Measurements from ENCODE around the gene TRIM26. TPM values are rescaled to one million over a fixed set of nuclear protein-coding genes. Genes with fewer than 3 reads are reported as not detected.

TRIM26 gene
- total and polyA plus RNA-seq, 2 of the 13 experiments (the other 11 are each of a cell fraction or from before 2014, with no cell fraction given) = 27.1 to 38.7 TPM

DNA sequence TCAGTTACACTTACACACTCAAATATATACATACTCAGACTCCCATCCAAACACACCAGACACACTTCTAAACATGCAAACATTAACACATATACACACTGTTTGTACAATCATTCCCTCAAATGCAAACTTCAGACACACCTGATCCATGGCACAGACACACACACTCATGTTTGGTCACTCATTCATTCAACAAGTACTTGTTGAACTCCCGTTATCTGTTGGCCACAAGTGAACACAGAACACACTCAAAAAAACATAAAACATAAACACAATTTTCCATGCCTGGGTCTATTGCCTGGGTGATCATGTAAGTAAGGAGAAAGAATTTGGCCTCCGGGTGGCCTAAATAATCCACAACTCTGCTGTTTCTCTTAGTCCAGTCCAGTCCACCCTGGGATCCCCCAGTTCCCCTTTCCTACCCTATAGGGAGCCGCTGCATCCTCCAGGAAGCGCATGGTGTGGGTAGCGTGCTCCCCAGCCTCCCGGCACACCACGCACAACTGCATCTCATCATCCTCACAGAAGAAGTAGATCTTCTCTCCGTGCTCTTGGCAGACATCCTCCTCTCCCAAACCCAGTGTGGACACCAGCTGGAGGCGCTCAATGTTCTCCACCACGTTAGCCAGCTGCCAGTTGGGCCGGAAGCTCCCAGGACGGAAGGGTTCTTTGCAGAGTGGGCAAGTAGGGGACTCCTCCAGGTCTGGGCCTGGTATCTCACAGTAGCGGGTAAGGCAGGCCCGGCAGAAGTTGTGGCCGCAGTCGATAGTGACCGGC is 53.0 kb downstream of the TRIM26 start:
- Histone ChIP-seq H3K9ac (ENCODE audit: insufficient read depth, low read depth, low read length) (no peak overlapping the region), H3K9me3 (ENCODE audit: low read length) (no peaks in the 10 kb centered on the region), H2AFZ (ENCODE audit: low read length) (no peak overlapping the region), H3K4me3 (replicated peaks in 1 of 3; ENCODE audit: insufficient read depth in 1 of 3, low read depth in 2 of 3, low read length in 3 of 3) (no peak overlapping the region), H4K20me1 (ENCODE audit: insufficient read depth, low read length) (no peaks in the 10 kb centered on the region; the same call in 1 of the 2 replicates), H3K4me1 (ENCODE audit: insufficient read depth, low read length) (peaks cover 52% of the 10 kb centered on the region), H3K27me3 (ENCODE audit: control insufficient read depth in 1 of 2, insufficient read depth in 2 of 2, low read length in 2 of 2) (peaks cover 0 to 3% of the 10 kb centered on the region in 2 experiments; a peak in 1 of 5 replicates), H3K4me2 (ENCODE audit: low read depth, low read length) (no peak overlapping the region), H3K79me2 (ENCODE audit: insufficient read depth, low read length) (peaks cover 18% of the 10 kb centered on the region), H3K27ac (ENCODE audit: extremely low read length, insufficient read depth, low read length) (no peak overlapping the region), H3K36me3 (replicated peaks in 1 of 2; ENCODE audit: control insufficient read depth in 1 of 2, insufficient read depth in 2 of 2, low read length in 2 of 2) (no peaks in the 10 kb centered on the region)
- in situ Hi-C loops (cut with HindIII; ENCODE audit: extremely low pct_ligation_motif_present, low pct_unique_long_range_greater_than_20kb) (no loop called here), intact Hi-C loops (cut with micrococcal nuclease; ENCODE audit: unreplicated experiment) (no loop called here)
- no peak for TF ChIP-seq ZBTB7B (CRISPR knock-in tag; IDR thresholded peaks at IDR 0.05)
- TF ChIP-seq ZNF768 (CRISPR knock-in tag; IDR thresholded peaks at IDR 0.05) = peak; percentile 41; the same call in 1 of the 2 replicates
- TF ChIP-seq ZNF782 (CRISPR knock-in tag; IDR thresholded peaks at IDR 0.05; ENCODE audit: borderline replicate concordance) = no peak
- no peak for TF ChIP-seq ZC3H4 (CRISPR knock-in tag; IDR thresholded peaks at IDR 0.05; ENCODE audit: borderline replicate concordance)
- no peak for TF ChIP-seq LBX2 (CRISPR knock-in tag; IDR thresholded peaks at IDR 0.05; ENCODE audit: borderline replicate concordance)
- ChIA-PET CTCF (ENCODE audit: low intra/inter-chr PET ratio, low total read pairs) (no interaction called here), POLR2A (no interaction called here)
- WGBS (ENCODE audit: low lambda C conversion rate) = 91% methylated on average over 12 of the region's 17 CpGs
- DNase-seq (ENCODE audit: low spot score) (no peak), ATAC-seq (no peak), FAIRE-seq (no peak)
- BruUV-seq (replicated peaks) = no TSS peak

DNA sequence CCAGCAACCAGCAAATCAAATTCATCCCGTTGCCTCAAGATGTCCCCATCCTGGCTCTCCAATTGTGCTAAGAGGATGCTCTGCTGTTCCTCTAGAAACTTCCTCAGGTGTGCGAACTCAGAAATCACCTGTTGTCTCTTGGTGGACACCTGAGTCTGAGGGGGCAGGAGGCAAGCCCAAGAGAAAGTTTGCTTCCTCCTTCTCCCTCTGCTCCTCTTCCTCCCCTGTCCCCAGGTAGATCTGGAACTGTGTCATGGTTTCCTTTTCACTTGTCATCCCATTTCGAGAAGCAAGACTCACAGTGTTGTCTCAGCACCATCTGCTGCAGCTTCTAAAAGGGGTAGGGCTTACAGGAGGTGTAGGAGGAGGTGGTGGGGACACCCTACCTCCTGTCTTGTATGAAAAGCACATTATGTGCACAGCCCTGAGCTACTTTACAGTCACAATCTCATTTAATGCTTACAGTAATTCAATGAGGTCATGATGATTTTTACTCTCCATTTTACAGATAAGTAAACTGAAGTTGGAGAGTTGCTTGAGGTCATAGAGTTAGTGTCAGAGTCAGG is 54.6 kb downstream of the TRIM26 start:
- Histone ChIP-seq H3K4me2 (ENCODE audit: low read depth, low read length) (no peak overlapping the region), H3K36me3 (replicated peaks in 1 of 2; ENCODE audit: control insufficient read depth in 1 of 2, insufficient read depth in 2 of 2, low read length in 2 of 2) (no peaks in the 10 kb centered on the region), H3K27ac (ENCODE audit: extremely low read length, insufficient read depth, low read length) (no peak overlapping the region), H3K9ac (ENCODE audit: insufficient read depth, low read depth, low read length) (no peak overlapping the region), H3K9me3 (ENCODE audit: low read length) (no peaks in the 10 kb centered on the region), H2AFZ (ENCODE audit: low read length) (no peak overlapping the region), H3K4me3 (replicated peaks in 1 of 3; ENCODE audit: insufficient read depth in 1 of 3, low read depth in 2 of 3, low read length in 3 of 3) (no peak overlapping the region), H3K4me1 (ENCODE audit: insufficient read depth, low read length) (peaks cover 59% of the 10 kb centered on the region), H3K79me2 (ENCODE audit: insufficient read depth, low read length) (peaks cover 2% of the 10 kb centered on the region), H3K27me3 (ENCODE audit: control insufficient read depth in 1 of 2, insufficient read depth in 2 of 2, low read length in 2 of 2) (no peaks in the 10 kb centered on the region; a peak in 1 of 5 replicates), H4K20me1 (ENCODE audit: insufficient read depth, low read length) (no peaks in the 10 kb centered on the region)
- no peak for TF ChIP-seq PHF8 (CRISPR knock-in tag; IDR thresholded peaks at IDR 0.05)
- TF ChIP-seq, protein P1, sequence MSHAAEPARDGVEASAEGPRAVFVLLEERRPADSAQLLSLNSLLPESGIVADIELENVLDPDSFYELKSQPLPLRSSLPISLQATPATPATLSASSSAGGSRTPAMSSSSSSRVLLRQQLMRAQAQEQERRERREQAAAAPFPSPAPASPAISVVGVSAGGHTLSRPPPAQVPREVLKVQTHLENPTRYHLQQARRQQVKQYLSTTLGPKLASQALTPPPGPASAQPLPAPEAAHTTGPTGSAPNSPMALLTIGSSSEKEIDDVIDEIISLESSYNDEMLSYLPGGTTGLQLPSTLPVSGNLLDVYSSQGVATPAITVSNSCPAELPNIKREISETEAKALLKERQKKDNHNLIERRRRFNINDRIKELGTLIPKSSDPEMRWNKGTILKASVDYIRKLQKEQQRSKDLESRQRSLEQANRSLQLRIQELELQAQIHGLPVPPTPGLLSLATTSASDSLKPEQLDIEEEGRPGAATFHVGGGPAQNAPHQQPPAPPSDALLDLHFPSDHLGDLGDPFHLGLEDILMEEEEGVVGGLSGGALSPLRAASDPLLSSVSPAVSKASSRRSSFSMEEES (CRISPR knock-in tag; IDR thresholded peaks at IDR 0.05) = no peak
- TF ChIP-seq, protein P2, sequence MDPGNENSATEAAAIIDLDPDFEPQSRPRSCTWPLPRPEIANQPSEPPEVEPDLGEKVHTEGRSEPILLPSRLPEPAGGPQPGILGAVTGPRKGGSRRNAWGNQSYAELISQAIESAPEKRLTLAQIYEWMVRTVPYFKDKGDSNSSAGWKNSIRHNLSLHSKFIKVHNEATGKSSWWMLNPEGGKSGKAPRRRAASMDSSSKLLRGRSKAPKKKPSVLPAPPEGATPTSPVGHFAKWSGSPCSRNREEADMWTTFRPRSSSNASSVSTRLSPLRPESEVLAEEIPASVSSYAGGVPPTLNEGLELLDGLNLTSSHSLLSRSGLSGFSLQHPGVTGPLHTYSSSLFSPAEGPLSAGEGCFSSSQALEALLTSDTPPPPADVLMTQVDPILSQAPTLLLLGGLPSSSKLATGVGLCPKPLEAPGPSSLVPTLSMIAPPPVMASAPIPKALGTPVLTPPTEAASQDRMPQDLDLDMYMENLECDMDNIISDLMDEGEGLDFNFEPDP (CRISPR knock-in tag; conservative IDR thresholded peaks at IDR 0.05) = 0 out of 2 replicates have a peak, but pooled peaks have one; percentile 53
- CTCF ChIA-PET (ENCODE audit: low intra/inter-chr PET ratio, low total read pairs) = no interaction called here
- in situ Hi-C loops (cut with HindIII; ENCODE audit: extremely low pct_ligation_motif_present, low pct_unique_long_range_greater_than_20kb) = no loop called here
- ATAC-seq (no peak), DNase-seq (ENCODE audit: low spot score) (no peak), FAIRE-seq (no peak)
- 72% methylated on average over 3 of the region's 3 CpGs for WGBS (ENCODE audit: low lambda C conversion rate)
- no TSS peak for BruUV-seq (replicated peaks)
- intact Hi-C loops (cut with micrococcal nuclease; ENCODE audit: unreplicated experiment) = no loop called here
- POLR2A ChIA-PET = no interaction called here
